Uterus (tissue), 4 donors: ENCODE measurements around the gene PRKCE. TPM values are rescaled to one million over a fixed set of nuclear protein-coding genes. Genes with fewer than 3 reads are reported as not detected.

Source experiments
- DNase-seq, 2 donors: peaks; one replicate each; pipeline ENCODE4 v3.0.0-alpha.2; 2019 to 2020
- H3K27ac ChIP-seq, 2 donors: fragments of 200-600 bp; sonication (generic); 1 replicate in 1 of 2; 2 replicates in 1 of 2; pipeline ENCODE4 v1.5.1; 2016 to 2018
- H3K27me3 ChIP-seq, 2 donors: fragments of 200-600 bp; sonication (generic); one replicate each; pipeline ENCODE4 v1.5.1; 2018 to 2019; ENCODE audit warnings: control low read depth in 1 of 2
- H3K36me3 ChIP-seq, 2 donors: fragments of 200-600 bp; sonication (generic); one replicate each; pipeline ENCODE4 v1.5.1; 2019; ENCODE audit warnings: control low read depth in 1 of 2
- H3K4me1 ChIP-seq, 2 donors: fragments of 200-600 bp; sonication (generic); one replicate each; pipeline ENCODE4 v1.5.1; 2018 to 2019; ENCODE audit warnings: control low read depth in 1 of 2
- H3K4me3 ChIP-seq, 2 donors: fragments of 200-600 bp; sonication (generic); 1 replicate in 1 of 2; 2 replicates in 1 of 2; pipeline ENCODE4 v1.5.1; 2018 to 2019; ENCODE audit warnings: mild to moderate bottlenecking in 1 of 2
- H3K9me3 ChIP-seq, 2 donors: fragments of 200-600 bp; sonication (generic); one replicate each; pipeline ENCODE4 v1.5.1; 2019; ENCODE audit warnings: control low read depth in 1 of 2
- CTCF ChIP-seq, 4 experiments: fragments of 200-600 bp in 2 of 4; fragments of 450-650 bp in 2 of 4; sonication (generic) in 2 of 4; IDR thresholded peaks; one replicate each; pipeline ENCODE4 v1.5.1; 2016 to 2019; ENCODE audit warnings: antibody characterized with exemption in 4 of 4, mild to moderate bottlenecking in 2 of 4, moderate library complexity in 1 of 4
- POLR2A ChIP-seq, 2 donors: fragments of 450-650 bp; IDR thresholded peaks; one replicate each; pipeline ENCODE4 v1.6.1; 2016; ENCODE audit warnings: antibody characterized with exemption in 2 of 2, mild to moderate bottlenecking in 1 of 2, moderate library complexity in 1 of 2
- intact Hi-C: fragments of 100-400 bp; cut with DNase I; formaldehyde crosslinking; loops from one replicate; pipeline ENCODE4 v1.15.1; 2023; ENCODE audit warnings: low total_unique reads
- total RNA-seq, 4 donors: library from RNA; depleted of rRNA in 3 of 4; stranded (reverse); fragments of >200 nt in 3 of 4; gene quantifications; one replicate each; pipeline versions ENCODE4 v1.1.0 to v1.2.4, GENCODE V29; 2014 to 2023
- donor health status: DM: yes; HTN: yes; CAD: no.

Gene PRKCE
- total RNA-seq, 4 donors from 2014 or later = 3.8 to 47.6 (median 14.2) TPM

GRCh38 chr2:45753381-45753780 lies 101.9 kb downstream of the PRKCE start:
- no peaks in the 10 kb centered on the region for H3K36me3 ChIP-seq
- no peak for DNase-seq
- no peaks in the 10 kb centered on the region for H3K27me3 ChIP-seq
- H3K4me3 ChIP-seq = no peak overlapping the region
- H3K9me3 ChIP-seq = no peaks in the 10 kb centered on the region
- H3K4me1 ChIP-seq = no peaks in the 10 kb centered on the region
- TF ChIP-seq CTCF (IDR thresholded peaks at IDR 0.05) = no peak
- TF ChIP-seq POLR2A (IDR thresholded peaks at IDR 0.05) = no peak
- H3K27ac ChIP-seq = no peak overlapping the region
- intact Hi-C loops = no loop called here

DNA sequence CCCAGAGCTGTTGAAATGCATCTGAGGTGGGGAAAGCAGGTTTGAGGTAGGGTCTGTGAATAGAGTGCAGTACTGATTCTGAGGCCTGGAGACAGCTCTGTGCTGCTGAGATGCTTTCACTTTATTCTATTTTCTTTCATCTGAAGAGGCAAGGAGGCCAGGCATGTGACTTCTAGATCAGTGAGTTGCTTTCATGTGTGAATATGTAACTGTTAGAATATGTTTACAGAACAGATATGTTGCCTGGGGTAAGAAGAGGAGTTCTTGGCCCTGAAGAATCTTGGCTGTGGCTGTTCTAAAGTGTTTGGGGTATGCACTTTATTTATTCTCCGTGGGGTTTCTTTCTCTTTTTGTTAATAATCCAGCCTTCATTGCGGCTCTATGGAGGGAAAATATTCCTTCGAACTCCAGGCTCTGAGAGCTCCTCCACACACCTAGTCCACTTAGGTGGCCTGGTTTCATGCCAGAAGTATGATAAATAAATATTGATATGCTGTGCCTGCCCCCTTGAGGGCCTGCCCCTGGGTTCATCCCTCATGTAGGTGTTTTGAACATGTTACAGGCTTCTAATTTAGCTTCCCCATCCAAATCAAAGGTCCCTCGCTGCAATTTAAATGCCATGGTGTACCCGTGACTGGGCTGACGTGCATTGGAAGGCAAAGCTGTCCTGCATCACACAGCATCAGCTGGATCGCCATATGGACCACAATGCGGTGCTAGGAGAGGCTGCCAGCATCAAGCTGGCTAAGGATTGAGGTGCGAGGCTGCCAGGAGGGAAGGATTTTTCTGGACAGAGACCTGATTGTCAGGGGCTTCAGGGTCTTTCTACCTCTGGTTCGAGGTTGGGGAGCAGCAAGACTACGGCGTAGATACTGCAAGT lies 102.9 kb downstream of the PRKCE start:
- TF ChIP-seq CTCF (IDR thresholded peaks at IDR 0.05) (no peak), POLR2A (IDR thresholded peaks at IDR 0.05) (no peak)
- Histone ChIP-seq H3K27me3 (no peaks in the 10 kb centered on the region), H3K4me1 (peaks cover 0 to 3% of the 10 kb centered on the region in 2 donors), H3K9me3 (no peaks in the 10 kb centered on the region), H3K36me3 (no peaks in the 10 kb centered on the region), H3K27ac (no peak overlapping the region), H3K4me3 (no peak overlapping the region)
- intact Hi-C loops = no loop called here
- no peak for DNase-seq

GRCh38 chr2:45755585-45756335 lies 104.3 kb downstream of the PRKCE start:
- Histone ChIP-seq H3K4me3 (no peak overlapping the region), H3K27ac (no peak overlapping the region), H3K4me1 (peaks cover 0 to 6% of the 10 kb centered on the region in 2 donors), H3K9me3 (no peaks in the 10 kb centered on the region), H3K36me3 (no peaks in the 10 kb centered on the region), H3K27me3 (no peaks in the 10 kb centered on the region)
- intact Hi-C loops = no loop called here
- TF ChIP-seq CTCF (IDR thresholded peaks at IDR 0.05) = no peak
- TF ChIP-seq POLR2A (IDR thresholded peaks at IDR 0.05) = no peak
- no peak for DNase-seq

DNA sequence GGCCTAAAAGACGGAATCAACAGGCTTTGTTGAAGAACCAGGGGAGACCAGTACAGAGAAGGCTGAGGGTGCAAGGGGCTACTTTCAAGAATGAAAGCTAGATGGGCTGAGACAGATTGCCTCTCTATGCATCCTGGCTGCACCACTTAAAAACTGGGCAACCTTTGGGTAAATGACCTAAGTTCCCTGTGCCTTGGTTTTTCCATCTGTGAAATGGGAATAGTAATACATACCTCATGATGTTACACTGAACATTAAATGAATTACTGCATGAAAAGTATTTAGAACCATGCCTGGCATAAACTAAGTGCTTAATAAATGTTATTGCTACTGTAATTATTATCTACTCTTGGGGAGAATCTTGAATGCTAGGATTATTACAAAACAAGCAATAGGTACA lies 106.5 kb downstream of the PRKCE start:
- no peak overlapping the region for H3K4me3 ChIP-seq
- no peak for DNase-seq
- H3K9me3 ChIP-seq = no peaks in the 10 kb centered on the region
- intact Hi-C loops = no loop called here
- no peaks in the 10 kb centered on the region for H3K36me3 ChIP-seq
- no peak overlapping the region for H3K27ac ChIP-seq
- no peaks in the 10 kb centered on the region for H3K27me3 ChIP-seq
- peaks cover 0 to 6% of the 10 kb centered on the region in 2 donors for H3K4me1 ChIP-seq
- TF ChIP-seq CTCF (IDR thresholded peaks at IDR 0.05) (no peak), POLR2A (IDR thresholded peaks at IDR 0.05) (no peak)

GRCh38 chr2:45759310-45759851 lies 107.9 kb downstream of the PRKCE start:
- Histone ChIP-seq H3K9me3 (no peaks in the 10 kb centered on the region), H3K4me3 (no peak overlapping the region), H3K36me3 (no peaks in the 10 kb centered on the region), H3K27ac (peak overlapping the region; percentile 56 to 70), H3K4me1 (peaks cover 0 to 6% of the 10 kb centered on the region in 2 donors), H3K27me3 (no peaks in the 10 kb centered on the region)
- intact Hi-C loops = no loop called here
- DNase-seq = peak; percentile 40 to 55
- no peak for TF ChIP-seq POLR2A (IDR thresholded peaks at IDR 0.05)
- no peak for TF ChIP-seq CTCF (IDR thresholded peaks at IDR 0.05)
